RPMI7951 (cell line): ENCODE data around the gene MYZAP. TPM values are rescaled to one million over a fixed set of nuclear protein-coding genes. Genes with fewer than 3 reads are reported as not detected.
A peak's percentile ranks its signal among the peaks of the same experiment; 100 is the strongest.

Source experiments
- DNase-seq: peaks from one replicate; pipeline ENCODE4 v3.0.0-alpha.2; 2012; ENCODE audit warnings: low read depth
- total RNA-seq: library from RNA; depleted of rRNA; stranded (reverse); fragments of >200 nt; shearing (Covaris generic); gene quantifications from 2 replicates; pipeline ENCODE4 v1.2.3, GENCODE V29; 2014

Gene MYZAP
- total RNA-seq, 1 experiment from 2014 or later = 0.24 TPM

- DNase-seq = no peak
Measured at GRCh38 chr15:57562196-57562769, 29.4 kb upstream of the MYZAP start.

GRCh38 chr15:57563416-57563815 is 28.3 kb upstream of the MYZAP start:
- DNase-seq = no peak

- peak; percentile 45 for DNase-seq
Measured at GRCh38 chr15:57565311-57565710, 26.4 kb upstream of the MYZAP start.

GRCh38 chr15:57566834-57567233 is 24.9 kb upstream of the MYZAP start:
- peak; percentile 65 for DNase-seq

GRCh38 chr15:57567891-57568290 is 23.8 kb upstream of the MYZAP start:
- no peak for DNase-seq

GRCh38 chr15:57568299-57568698 is 23.4 kb upstream of the MYZAP start:
- no peak for DNase-seq

GRCh38 chr15:57570340-57570739 is 21.4 kb upstream of the MYZAP start:
- no peak for DNase-seq

- peak; percentile 46 for DNase-seq
Measured at GRCh38 chr15:57570994-57571393, 20.7 kb upstream of the MYZAP start.

GRCh38 chr15:57571725-57572124 is 20.0 kb upstream of the MYZAP start:
- DNase-seq = no peak

- peak; percentile 38 for DNase-seq
Measured at GRCh38 chr15:57572468-57572867, 19.2 kb upstream of the MYZAP start.

GRCh38 chr15:57573151-57573550 is 18.6 kb upstream of the MYZAP start:
- DNase-seq = no peak

GRCh38 chr15:57575363-57575762 is 16.3 kb upstream of the MYZAP start:
- DNase-seq = no peak

- DNase-seq = no peak
Measured at GRCh38 chr15:57578288-57578900, 13.3 kb upstream of the MYZAP start.

- DNase-seq = no peak
Measured at GRCh38 chr15:57580428-57580827, 11.3 kb upstream of the MYZAP start.

- no peak for DNase-seq
Measured at GRCh38 chr15:57580866-57581265, 10.8 kb upstream of the MYZAP start.

GRCh38 chr15:57582090-57582489 is 9.6 kb upstream of the MYZAP start:
- no peak for DNase-seq

GRCh38 chr15:57583282-57583681 is 8.4 kb upstream of the MYZAP start:
- no peak for DNase-seq

- no peak for DNase-seq
Measured at GRCh38 chr15:57583720-57584119, 8.0 kb upstream of the MYZAP start.

GRCh38 chr15:57586661-57587424 is 4.9 kb upstream of the MYZAP start:
- DNase-seq = no peak

- no peak for DNase-seq
Measured at GRCh38 chr15:57589281-57589680, 2.4 kb upstream of the MYZAP start.

- no peak for DNase-seq
Measured at GRCh38 chr15:57589754-57590153, 1.9 kb upstream of the MYZAP start.

- no peak for DNase-seq
Measured at GRCh38 chr15:57591237-57591821, 375 bp upstream of the MYZAP start.

- no peak for DNase-seq
Measured at GRCh38 chr15:57592426-57592825, 722 bp downstream of the MYZAP start.
